Gastrocnemius medialis (tissue), 4 donors: ENCODE results near the gene HBS1L. TPM values are rescaled to one million over a fixed set of nuclear protein-coding genes. Genes with fewer than 3 reads are reported as not detected.

Experiments used
- ATAC-seq, 2 donors: fragments of 150-250 bp; one replicate each; pipeline ENCODE4 v1.9.1; 2016
- DNase-seq, 2 donors: peaks; one replicate each; pipeline ENCODE4 v3.0.0-alpha.2; 2019
- H3K27ac ChIP-seq, 4 donors: fragments of 200-600 bp; sonication (generic); 1 replicate in 1 of 4; 2 replicates in 3 of 4; pipeline ENCODE4 v1.5.1; 2016 to 2018; ENCODE audit warnings: mild to moderate bottlenecking in 2 of 4, moderate library complexity in 1 of 4
- H3K27me3 ChIP-seq, 3 donors: fragments of 200-600 bp; sonication (generic) in 2 of 3; 1 replicate in 1 of 3; 2 replicates in 2 of 3; pipeline versions ENCODE4 v1.5.1 to v1.6.0; 2016 to 2019; ENCODE audit warnings: mild to moderate bottlenecking in 1 of 3, moderate library complexity in 1 of 3
- H3K36me3 ChIP-seq, 2 donors: fragments of 200-600 bp; sonication (generic) in 1 of 2; one replicate each; pipeline ENCODE4 v1.5.1; 2017 to 2018
- H3K4me1 ChIP-seq, 2 donors: fragments of 200-600 bp; sonication (generic) in 1 of 2; one replicate each; pipeline ENCODE4 v1.5.1; 2016 to 2017; ENCODE audit warnings: mild to moderate bottlenecking in 2 of 2
- H3K4me3 ChIP-seq, 4 donors: fragments of 200-600 bp; sonication (generic) in 3 of 4; 1 replicate in 1 of 4; 2 replicates in 3 of 4; pipeline ENCODE4 v1.5.1; 2016 to 2019; ENCODE audit warnings: mild to moderate bottlenecking in 2 of 4
- H3K9me3 ChIP-seq, 3 donors: fragments of 200-600 bp; sonication (generic) in 2 of 3; 1 replicate in 1 of 3; 2 replicates in 2 of 3; pipeline ENCODE4 v1.5.1; 2016 to 2019
- POLR2A ChIP-seq, 2 donors: fragments of 450-650 bp; IDR thresholded peaks; one replicate each; pipeline ENCODE4 v1.6.1; 2017; ENCODE audit warnings: antibody characterized with exemption in 2 of 2, mild to moderate bottlenecking in 2 of 2, moderate library complexity in 2 of 2
- in situ Hi-C, 4 donors: fragments of 200-750 bp; cut with MboI; loops; one replicate each; pipeline versions ENCODE4 v1.15.0 to v1.8.0; 2017; ENCODE audit warnings: low sequenced_read_pairs in 4 of 4
- intact Hi-C: fragments of 100-400 bp; cut with DNase I; formaldehyde crosslinking; loops from one replicate; pipeline ENCODE4 v1.15.1; 2023; ENCODE audit warnings: low total_unique reads
- total RNA-seq, 4 donors: library from RNA; depleted of rRNA; stranded (reverse); fragments of >200 nt; gene quantifications; one replicate each; pipeline versions ENCODE4 v1.1.0 to v1.2.3, GENCODE V29; 2016
- TF ChIP-seq, protein P1 (sequence below), 5 experiments: fragments of 450-650 bp in 3 of 5; fragments of 200-600 bp in 2 of 5; sonication (generic) in 2 of 5; IDR thresholded peaks in 4 of 5; conservative IDR thresholded peaks in 1 of 5; 1 replicate in 4 of 5; 2 replicates in 1 of 5; pipeline ENCODE4 v1.5.1; 2016 to 2019; ENCODE audit warnings: antibody characterized with exemption in 5 of 5, mild to moderate bottlenecking in 3 of 5, moderate library complexity in 3 of 5

HBS1L gene
- total RNA-seq, 4 donors from 2014 or later, result 97.9 to 139 (median 120) TPM

GRCh38 chr6:135096403-135097130 lies 41.9 kb upstream of the HBS1L start:
- Histone ChIP-seq H3K4me3 (no peak overlapping the region), H3K27ac (no peak overlapping the region), H3K27me3 (no peaks in the 10 kb centered on the region), H3K36me3 (no peaks in the 10 kb centered on the region), H3K9me3 (no peaks in the 10 kb centered on the region), H3K4me1 (no peaks in the 10 kb centered on the region)
- ATAC-seq (no peak), DNase-seq (no peak)
- in situ Hi-C loops, result no loop called here
- intact Hi-C loops, result no loop called here
- TF ChIP-seq POLR2A (IDR thresholded peaks at IDR 0.05), result no peak
- TF ChIP-seq, protein P1, sequence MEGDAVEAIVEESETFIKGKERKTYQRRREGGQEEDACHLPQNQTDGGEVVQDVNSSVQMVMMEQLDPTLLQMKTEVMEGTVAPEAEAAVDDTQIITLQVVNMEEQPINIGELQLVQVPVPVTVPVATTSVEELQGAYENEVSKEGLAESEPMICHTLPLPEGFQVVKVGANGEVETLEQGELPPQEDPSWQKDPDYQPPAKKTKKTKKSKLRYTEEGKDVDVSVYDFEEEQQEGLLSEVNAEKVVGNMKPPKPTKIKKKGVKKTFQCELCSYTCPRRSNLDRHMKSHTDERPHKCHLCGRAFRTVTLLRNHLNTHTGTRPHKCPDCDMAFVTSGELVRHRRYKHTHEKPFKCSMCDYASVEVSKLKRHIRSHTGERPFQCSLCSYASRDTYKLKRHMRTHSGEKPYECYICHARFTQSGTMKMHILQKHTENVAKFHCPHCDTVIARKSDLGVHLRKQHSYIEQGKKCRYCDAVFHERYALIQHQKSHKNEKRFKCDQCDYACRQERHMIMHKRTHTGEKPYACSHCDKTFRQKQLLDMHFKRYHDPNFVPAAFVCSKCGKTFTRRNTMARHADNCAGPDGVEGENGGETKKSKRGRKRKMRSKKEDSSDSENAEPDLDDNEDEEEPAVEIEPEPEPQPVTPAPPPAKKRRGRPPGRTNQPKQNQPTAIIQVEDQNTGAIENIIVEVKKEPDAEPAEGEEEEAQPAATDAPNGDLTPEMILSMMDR (IDR thresholded peaks at IDR 0.05 in 4 of 5, conservative IDR thresholded peaks at IDR 0.05 in 1 of 5), result no peak

DNA sequence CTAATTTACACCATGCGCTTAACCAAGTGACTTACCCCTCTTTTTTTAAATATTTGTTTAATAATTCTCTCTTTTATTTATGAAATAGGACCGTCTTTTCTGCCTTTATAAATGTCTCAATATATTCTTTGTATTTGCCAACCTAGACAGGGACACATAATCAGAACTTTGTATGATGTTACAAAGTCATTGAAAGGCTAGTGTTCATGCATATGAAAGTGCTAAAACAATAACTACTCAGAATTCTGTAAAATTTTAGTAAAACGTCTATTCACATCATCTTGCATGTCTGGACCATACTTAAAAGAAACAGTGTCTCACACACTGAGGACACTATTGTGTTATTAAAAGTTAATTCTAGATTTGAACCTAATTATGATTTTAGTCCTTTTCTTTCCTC lies 41.1 kb upstream of the HBS1L start:
- H3K27me3 ChIP-seq, result no peaks in the 10 kb centered on the region
- H3K4me3 ChIP-seq, result no peak overlapping the region
- intact Hi-C loops (no loop called here), in situ Hi-C loops (no loop called here)
- TF ChIP-seq, protein P1 (IDR thresholded peaks at IDR 0.05 in 4 of 5, conservative IDR thresholded peaks at IDR 0.05 in 1 of 5), result no peak
- no peak for TF ChIP-seq POLR2A (IDR thresholded peaks at IDR 0.05)
- DNase-seq, result no peak
- H3K4me1 ChIP-seq, result no peaks in the 10 kb centered on the region
- H3K36me3 ChIP-seq, result no peaks in the 10 kb centered on the region
- H3K9me3 ChIP-seq, result no peaks in the 10 kb centered on the region
- no peak for ATAC-seq
- H3K27ac ChIP-seq, result no peak overlapping the region

GRCh38 chr6:135094403-135094821 lies 39.8 kb upstream of the HBS1L start:
- DNase-seq, result no peak
- Histone ChIP-seq H3K4me3 (no peak overlapping the region), H3K36me3 (no peaks in the 10 kb centered on the region), H3K9me3 (no peaks in the 10 kb centered on the region), H3K27ac (no peak overlapping the region), H3K27me3 (no peaks in the 10 kb centered on the region), H3K4me1 (no peaks in the 10 kb centered on the region)
- intact Hi-C loops, result no loop called here
- no peak for TF ChIP-seq POLR2A (IDR thresholded peaks at IDR 0.05)
- TF ChIP-seq, protein P1 (IDR thresholded peaks at IDR 0.05 in 4 of 5, conservative IDR thresholded peaks at IDR 0.05 in 1 of 5), result no peak
- ATAC-seq, result no peak
- in situ Hi-C loops, result no loop called here

GRCh38 chr6:135093578-135093977 lies 39.0 kb upstream of the HBS1L start:
- DNase-seq (no peak), ATAC-seq (no peak)
- no peaks in the 10 kb centered on the region for H3K4me1 ChIP-seq
- no peak overlapping the region for H3K27ac ChIP-seq
- H3K4me3 ChIP-seq, result no peak overlapping the region
- in situ Hi-C loops (no loop called here), intact Hi-C loops (no loop called here)
- H3K9me3 ChIP-seq, result no peaks in the 10 kb centered on the region
- H3K27me3 ChIP-seq, result no peaks in the 10 kb centered on the region
- TF ChIP-seq POLR2A (IDR thresholded peaks at IDR 0.05), result no peak
- TF ChIP-seq, protein P1 (IDR thresholded peaks at IDR 0.05 in 4 of 5, conservative IDR thresholded peaks at IDR 0.05 in 1 of 5), result no peak
- no peaks in the 10 kb centered on the region for H3K36me3 ChIP-seq

- Histone ChIP-seq H3K36me3 (no peaks in the 10 kb centered on the region), H3K4me3 (no peak overlapping the region), H3K9me3 (no peaks in the 10 kb centered on the region), H3K4me1 (no peaks in the 10 kb centered on the region), H3K27me3 (no peaks in the 10 kb centered on the region), H3K27ac (no peak overlapping the region)
- intact Hi-C loops (no loop called here), in situ Hi-C loops (no loop called here)
- ATAC-seq, result no peak
- TF ChIP-seq, protein P1 (IDR thresholded peaks at IDR 0.05 in 4 of 5, conservative IDR thresholded peaks at IDR 0.05 in 1 of 5), result no peak
- no peak for TF ChIP-seq POLR2A (IDR thresholded peaks at IDR 0.05)
- DNase-seq, result no peak
These were observed 38.1 kb upstream of the HBS1L start for GRCh38 chr6:135092724-135093123.
